A673 (cell line): Measurements from ENCODE around the gene NHLRC2. TPM values are rescaled to one million over a fixed set of nuclear protein-coding genes. Genes with fewer than 3 reads are reported as not detected.
A peak's percentile ranks its signal among the peaks of the same experiment; 100 is the strongest.

Experiments
- BruUV-seq: library from RNA; stranded (reverse); fragments of 400-500 nt; replicated peaks from 2 replicates; lab custom pipeline; 2021; lab: Mats Ljungman, UMichigan
- CTCF ChIA-PET: fragments of 300-600 bp; sonication (Branson Sonifier 250); formaldehyde crosslinking; loops from one replicate; lab custom pipeline; 2022; ENCODE audit warnings: antibody characterized with exemption; lab: Charles Lee
- POLR2A ChIA-PET: fragments of 300-600 bp; sonication (Branson Sonifier 250); formaldehyde crosslinking; loops from one replicate; lab custom pipeline; 2022; ENCODE audit warnings: antibody characterized with exemption; ENCODE audit not compliant: low non-redundant PET; lab: Charles Lee
- DNase-seq: peaks from one replicate; pipeline ENCODE4 v3.0.0-alpha.2; 2015; ENCODE audit warnings: low spot score
- H3K27ac ChIP-seq: fragments of 200-600 bp; sonication (generic); 2 replicates; pipeline ENCODE4 v1.5.1; 2016; ENCODE audit warnings: mixed run types, low read depth, mild to moderate bottlenecking, mixed read lengths, antibody characterized with exemption, low read length; ENCODE audit not compliant: poor library complexity, severe bottlenecking
- H3K27me3 ChIP-seq: fragments of 200-600 bp; sonication (generic); replicated peaks from 2 replicates; pipeline ENCODE4 v1.6.1; 2017; ENCODE audit warnings: mixed run types, low read depth, mild to moderate bottlenecking, mixed read lengths, antibody characterized with exemption, low read length; ENCODE audit not compliant: insufficient read depth, poor library complexity
- H3K36me3 ChIP-seq: fragments of 200-600 bp; sonication (generic); 2 replicates; pipeline ENCODE4 v1.6.1; 2016; ENCODE audit warnings: mixed run types, mild to moderate bottlenecking, mixed read lengths, antibody characterized with exemption, low read length; ENCODE audit not compliant: insufficient read depth, poor library complexity, severe bottlenecking
- H3K4me1 ChIP-seq: fragments of 200-600 bp; sonication (generic); 2 replicates; pipeline ENCODE4 v1.6.1; 2017; ENCODE audit warnings: mixed run types, mild to moderate bottlenecking, mixed read lengths, antibody characterized with exemption, low read length; ENCODE audit not compliant: insufficient read depth, poor library complexity, severe bottlenecking
- H3K4me3 ChIP-seq: fragments of 200-600 bp; sonication (generic); 2 replicates; pipeline ENCODE4 v1.5.1; 2016; ENCODE audit warnings: low read depth, mixed run types, mild to moderate bottlenecking, mixed read lengths, low read length; ENCODE audit not compliant: poor library complexity, severe bottlenecking
- H3K9me3 ChIP-seq: fragments of 200-600 bp; sonication (generic); 2 replicates; pipeline ENCODE4 v1.6.1; 2016; ENCODE audit warnings: mixed run types, low read depth, mild to moderate bottlenecking, mixed read lengths, antibody characterized with exemption, low read length; ENCODE audit not compliant: poor library complexity, severe bottlenecking
- CTCF ChIP-seq: fragments of 300-800, 200-600 bp; sonication (generic); conservative IDR thresholded peaks from 2 replicates; pipeline ENCODE4 v1.5.1; 2017; ENCODE audit warnings: low read depth, mild to moderate bottlenecking, antibody characterized with exemption, low read length, moderate library complexity, mixed read lengths
- EZH2 ChIP-seq: fragments of 200-600 bp; sonication (generic); IDR thresholded peaks from 2 replicates; pipeline ENCODE4 v1.6.1; 2017; ENCODE audit warnings: borderline replicate concordance, low read depth, mild to moderate bottlenecking, mixed read lengths, antibody characterized with exemption, low read length; ENCODE audit not compliant: poor library complexity, severe bottlenecking
- intact Hi-C: fragments of 100-400 bp; cut with micrococcal nuclease; formaldehyde crosslinking; loops from one replicate; pipeline ENCODE4 v1.10.0; 2022; ENCODE audit not compliant: unreplicated experiment
- total RNA-seq: library from RNA; stranded (reverse); gene quantifications from 2 replicates; pipeline ENCODE4 v1.2.3, GENCODE V29; 2021

Gene NHLRC2
- total RNA-seq, 1 experiment from 2014 or later = 49.7 TPM

DNA sequence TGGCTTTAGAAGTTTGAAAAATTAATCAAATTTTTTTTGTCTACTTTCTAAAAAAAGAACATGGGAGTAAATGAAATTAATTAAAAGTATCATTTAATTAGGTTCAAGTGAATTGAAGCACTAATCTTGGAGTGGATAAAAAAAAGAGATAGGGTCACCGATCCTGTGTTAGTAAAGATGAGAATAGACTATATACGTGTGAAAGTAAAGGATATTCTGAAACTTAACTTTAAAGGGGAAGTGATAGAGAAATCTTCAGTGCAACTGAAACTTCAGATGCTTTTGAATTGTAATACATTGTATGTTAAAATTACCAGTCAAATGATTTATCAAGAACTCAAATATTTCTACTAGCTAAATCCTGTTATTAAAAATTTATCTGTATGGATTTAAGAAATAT, 4.8 kb downstream of the NHLRC2 start:
- TF ChIP-seq CTCF (no peak), EZH2 (no peak)
- H3K4me1 ChIP-seq = peaks cover 33% of the 10 kb centered on the region
- BruUV-seq = no TSS peak
- no peak for DNase-seq
- H3K9me3 ChIP-seq = peaks cover 8% of the 10 kb centered on the region
- intact Hi-C loops = no loop called here
- no peaks in the 10 kb centered on the region for H3K27me3 ChIP-seq
- ChIA-PET POLR2A (no interaction called here), CTCF (no interaction called here)
- H3K27ac ChIP-seq = no peak overlapping the region
- peaks cover 56% of the 10 kb centered on the region for H3K36me3 ChIP-seq
- H3K4me3 ChIP-seq = no peak overlapping the region

DNA sequence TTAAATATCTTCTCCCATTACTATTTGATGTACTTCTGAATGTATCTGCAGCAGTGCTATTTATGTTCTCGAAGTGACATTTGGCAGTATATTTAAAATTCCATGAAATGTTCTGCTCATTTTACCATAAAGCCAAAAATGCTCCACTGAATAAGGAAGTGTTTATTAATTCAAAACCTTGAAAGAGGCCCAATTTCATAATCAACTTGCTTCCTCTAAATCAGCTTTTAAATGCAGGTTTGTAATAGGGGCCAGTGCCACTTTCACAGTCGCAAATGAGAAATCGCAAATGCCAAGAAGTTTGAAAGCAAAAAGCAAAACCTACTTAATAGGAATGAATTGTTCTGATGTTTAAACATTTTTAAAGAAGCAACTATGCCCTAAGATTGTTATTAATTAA, 11.4 kb downstream of the NHLRC2 start:
- peak overlapping the region; percentile 3 for H3K4me3 ChIP-seq
- H3K4me1 ChIP-seq = peaks cover 27% of the 10 kb centered on the region
- H3K27me3 ChIP-seq = no peaks in the 10 kb centered on the region
- BruUV-seq = no TSS peak
- H3K27ac ChIP-seq = peak overlapping the region; percentile 43
- H3K9me3 ChIP-seq = peaks cover 8% of the 10 kb centered on the region
- POLR2A ChIA-PET = no interaction called here
- DNase-seq = peak; percentile 58
- TF ChIP-seq EZH2 = no peak
- TF ChIP-seq CTCF = no peak
- H3K36me3 ChIP-seq = peaks cover 40% of the 10 kb centered on the region
- CTCF ChIA-PET = no interaction called here
- intact Hi-C loops = no loop called here

DNA sequence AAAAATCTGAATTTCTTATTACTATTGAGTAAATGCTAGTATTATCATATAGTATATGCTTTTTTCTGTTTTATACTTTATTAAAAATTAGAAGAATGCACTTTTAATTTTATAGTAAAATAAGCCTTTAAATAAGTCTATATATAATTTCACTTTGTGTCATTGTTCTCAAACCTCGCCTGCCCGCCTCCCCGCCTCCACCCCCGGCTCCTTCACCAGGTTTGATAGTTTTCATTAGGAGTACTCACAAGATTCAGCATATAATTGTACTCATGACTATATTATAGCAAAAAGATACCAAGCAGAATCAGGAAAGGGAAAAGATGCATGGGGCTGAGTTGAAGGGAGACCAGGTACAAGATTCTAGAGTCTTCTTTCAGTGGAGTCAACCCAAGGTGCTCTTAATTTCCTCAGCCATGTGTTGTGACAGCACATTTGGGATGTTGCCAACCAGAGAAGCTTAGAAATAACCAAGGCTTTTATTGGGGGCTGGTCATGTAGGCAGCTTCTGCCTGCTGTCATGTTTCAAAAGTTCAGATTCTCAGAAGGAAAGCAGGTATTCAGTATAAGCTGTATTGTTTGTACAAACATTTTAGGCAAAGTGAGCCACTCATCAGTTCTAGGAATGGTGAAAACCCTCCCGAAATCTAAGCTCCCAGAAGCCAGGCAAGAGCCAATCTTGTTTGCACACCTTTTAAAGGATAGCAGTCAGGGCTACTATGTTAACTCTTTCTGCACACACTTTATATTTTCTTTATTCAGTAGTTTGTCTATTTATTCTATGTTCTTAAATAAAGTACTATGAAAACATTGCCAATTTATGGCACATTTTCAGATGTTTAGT, 12.3 kb downstream of the NHLRC2 start:
- H3K4me1 ChIP-seq = peaks cover 27% of the 10 kb centered on the region
- ChIA-PET POLR2A (no interaction called here), CTCF (no interaction called here)
- intact Hi-C loops = no loop called here
- H3K9me3 ChIP-seq = peaks cover 6% of the 10 kb centered on the region
- peaks cover 31% of the 10 kb centered on the region for H3K36me3 ChIP-seq
- peak; percentile 75 for DNase-seq
- BruUV-seq = no TSS peak
- H3K27me3 ChIP-seq = no peaks in the 10 kb centered on the region
- TF ChIP-seq EZH2 (no peak), CTCF (no peak)
- no peak overlapping the region for H3K4me3 ChIP-seq
- H3K27ac ChIP-seq = no peak overlapping the region
